GM12892 (cell line): ENCODE measurements around the gene CACNA2D1.

Source experiments
- POLR2A ChIP-seq: IDR thresholded peaks from 2 replicates; pipeline ENCODE4 v1.6.1; 2011; ENCODE audit warnings: low read depth, low read length, control low read depth
- POLR2AphosphoS5 ChIP-seq: IDR thresholded peaks from 2 replicates; pipeline ENCODE4 v1.6.1; 2011; ENCODE audit warnings: low read depth, low read length, control low read depth
- TAF1 ChIP-seq: IDR thresholded peaks from 2 replicates; pipeline ENCODE4 v1.6.1; 2011; ENCODE audit warnings: low read depth, mild to moderate bottlenecking, control low read depth, low read length, borderline replicate concordance

DNA sequence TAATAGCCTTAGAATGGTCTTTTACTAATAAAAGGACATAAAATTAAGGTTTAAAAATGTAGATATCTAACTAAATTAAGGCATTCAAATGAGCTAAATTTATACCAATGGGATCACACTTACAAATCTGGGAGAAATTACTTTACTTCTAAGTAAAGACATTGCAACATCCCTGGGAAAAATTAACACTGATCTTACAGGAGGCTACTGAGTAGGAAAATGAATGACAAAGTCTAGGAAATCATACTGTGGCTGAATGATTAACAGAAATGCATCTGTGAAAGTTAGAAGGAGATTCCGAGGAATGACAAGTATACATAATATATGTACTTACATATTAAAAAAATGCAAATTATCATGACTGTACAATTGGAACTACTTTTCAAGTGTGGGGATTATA is 38.3 kb downstream of the CACNA2D1 start:
- TF ChIP-seq POLR2A (no peak), POLR2AphosphoS5 (no peak), TAF1 (no peak)
